CD4-positive, CD25-positive, alpha-beta regulatory T cell (primary cell): ENCODE data around the gene HBA2. TPM values are rescaled to one million over a fixed set of nuclear protein-coding genes. Genes with fewer than 3 reads are reported as not detected.
"Not testable (repeated sequence)": the region's sequence is repeated elsewhere in the genome, so short reads cannot be mapped to it uniquely, and the experiment has no call there.

Experiments
- ATAC-seq, 2 donors: fragments of 150-1000 bp; cut with Tn5 transposase; one replicate each; pipeline ENCODE4 v1.10.0; 2021; ENCODE audit warnings: low read depth in 2 of 2, moderate number of reproducible peaks in 2 of 2, moderate library complexity in 1 of 2
- DNase-seq, 3 donors: peaks; one replicate each; pipeline versions ENCODE4 v3.0.0 to v3.0.0-alpha.2; 2012 to 2022; ENCODE audit warnings: mixed read lengths in 1 of 3
- H3K27ac ChIP-seq: one replicate; pipeline ENCODE4 v1.7.0; 2013; ENCODE audit warnings: mild to moderate bottlenecking, low read length; ENCODE audit not compliant: insufficient read depth, poor library complexity, severe bottlenecking
- H3K27me3 ChIP-seq: one replicate; pipeline ENCODE4 v1.7.0; 2013; ENCODE audit warnings: low read length; ENCODE audit not compliant: control insufficient read depth, insufficient read depth
- H3K36me3 ChIP-seq: one replicate; pipeline ENCODE4 v1.7.0; 2013; ENCODE audit warnings: mild to moderate bottlenecking, low read length, moderate library complexity; ENCODE audit not compliant: control insufficient read depth, insufficient read depth
- H3K4me1 ChIP-seq: 2 replicates; pipeline ENCODE4 v1.7.0; 2013; ENCODE audit warnings: mild to moderate bottlenecking, low read length; ENCODE audit not compliant: insufficient read depth, control insufficient read depth, poor library complexity, severe bottlenecking
- H3K4me3 ChIP-seq: one replicate; pipeline ENCODE4 v1.7.0; 2013; ENCODE audit warnings: low read depth, mild to moderate bottlenecking, low read length, moderate library complexity
- H3K9me3 ChIP-seq, 2 experiments: 1 replicate in 1 of 2; 2 replicates in 1 of 2; pipeline ENCODE4 v1.7.0; 2013; ENCODE audit warnings: low read length in 2 of 2, mild to moderate bottlenecking in 1 of 2, moderate library complexity in 1 of 2; ENCODE audit not compliant: control insufficient read depth in 2 of 2
- H3K27ac Mint-ChIP-seq, 3 donors: one replicate each; pipeline ENCODE4 v1.8.0; 2020 to 2022; ENCODE audit warnings: mild to moderate bottlenecking in 3 of 3, mixed read lengths in 3 of 3, moderate library complexity in 2 of 3
- H3K27me3 Mint-ChIP-seq: one replicate; pipeline ENCODE4 v1.8.0; 2022; ENCODE audit warnings: mild to moderate bottlenecking, mixed read lengths
- H3K36me3 Mint-ChIP-seq: one replicate; pipeline ENCODE4 v1.8.0; 2020; ENCODE audit warnings: mixed read lengths
- H3K4me1 Mint-ChIP-seq, 4 donors: one replicate each; pipeline ENCODE4 v1.8.0; 2020 to 2022; ENCODE audit warnings: mixed read lengths in 4 of 4, mild to moderate bottlenecking in 1 of 4
- H3K4me3 Mint-ChIP-seq, 4 donors: one replicate each; pipeline ENCODE4 v1.8.0; 2020 to 2022; ENCODE audit warnings: mild to moderate bottlenecking in 4 of 4, mixed read lengths in 4 of 4, moderate library complexity in 3 of 4
- H3K9me3 Mint-ChIP-seq, 7 donors: one replicate each; pipeline ENCODE4 v1.8.0; 2020 to 2022; ENCODE audit warnings: mixed read lengths in 7 of 7, mild to moderate bottlenecking in 3 of 7, moderate library complexity in 2 of 7
- polyA plus RNA-seq, 4 donors: library from polyadenylated mRNA; unstranded; fragments of 300-500 nt; fragmentation: Illumina TruSeq; gene quantifications; one replicate each; pipeline ENCODE4 v1.2.3, GENCODE V29; 2021
- total RNA-seq: library from RNA; stranded (reverse); gene quantifications from one replicate; pipeline ENCODE4 v1.2.3, GENCODE V29; 2022

HBA2 gene
- total and polyA plus RNA-seq, 5 donors from 2014 or later: 0.41 to 1.2 (median 0.93) TPM; not detected in 1

- peaks cover 0 to 9% (median 6%) of the 10 kb centered on the region in 4 donors for H3K4me1 Mint-ChIP-seq
- H3K4me3 Mint-ChIP-seq: no peak overlapping the region
- peaks cover 8% of the 10 kb centered on the region for H3K4me1 ChIP-seq
- peaks cover 4% of the 10 kb centered on the region for H3K36me3 Mint-ChIP-seq
- no peak overlapping the region for H3K27ac ChIP-seq
- no peaks in the 10 kb centered on the region for H3K36me3 ChIP-seq
- peak overlapping the region in 1 of 3 donors; percentile 60 for H3K27ac Mint-ChIP-seq
- H3K27me3 ChIP-seq: peaks cover 9% of the 10 kb centered on the region
- H3K27me3 Mint-ChIP-seq: peaks cover 61% of the 10 kb centered on the region
- DNase-seq (no peak), ATAC-seq (no peak)
- H3K9me3 Mint-ChIP-seq: peaks cover 0 to 2% (median 0%) of the 10 kb centered on the region in 7 donors
- H3K9me3 ChIP-seq: no peaks in the 10 kb centered on the region
- H3K4me3 ChIP-seq: no peak overlapping the region
Measured at GRCh38 chr16:159136-159849, 13.4 kb upstream of the HBA2 start.

- not testable (repeated sequence) for H3K4me3 Mint-ChIP-seq, H3K9me3 Mint-ChIP-seq, H3K27ac ChIP-seq, DNase-seq, H3K36me3 ChIP-seq, H3K4me3 ChIP-seq, ATAC-seq, H3K27ac Mint-ChIP-seq, H3K9me3 ChIP-seq, H3K4me1 Mint-ChIP-seq, H3K36me3 Mint-ChIP-seq, H3K27me3 ChIP-seq, H3K4me1 ChIP-seq
- peaks cover 54% of the 10 kb centered on the region for H3K27me3 Mint-ChIP-seq
Measured at GRCh38 chr16:160242-160641, 12.4 kb upstream of the HBA2 start.

- ATAC-seq (no peak), DNase-seq (no peak)
- peaks cover 1% of the 10 kb centered on the region for H3K27me3 ChIP-seq
- H3K4me1 ChIP-seq: peaks cover 8% of the 10 kb centered on the region
- no peaks in the 10 kb centered on the region for H3K9me3 ChIP-seq
- Mint-ChIP-seq H3K27me3 (peaks cover 51% of the 10 kb centered on the region), H3K9me3 (no peaks in the 10 kb centered on the region), H3K4me1 (peaks cover 0 to 2% (median 0%) of the 10 kb centered on the region in 4 donors), H3K4me3 (no peak overlapping the region), H3K27ac (no peak overlapping the region), H3K36me3 (peaks cover 4% of the 10 kb centered on the region)
- no peak overlapping the region for H3K27ac ChIP-seq
- H3K36me3 ChIP-seq: no peaks in the 10 kb centered on the region
- no peak overlapping the region for H3K4me3 ChIP-seq
Measured at GRCh38 chr16:160691-161190, 11.9 kb upstream of the HBA2 start.

- no peak overlapping the region for H3K4me3 ChIP-seq
- H3K4me1 ChIP-seq: peaks cover 14% of the 10 kb centered on the region
- no peaks in the 10 kb centered on the region for H3K36me3 ChIP-seq
- H3K36me3 Mint-ChIP-seq: peaks cover 4% of the 10 kb centered on the region
- H3K9me3 Mint-ChIP-seq: no peaks in the 10 kb centered on the region
- DNase-seq (no peak), ATAC-seq (no peak)
- peaks cover 46% of the 10 kb centered on the region for H3K27me3 Mint-ChIP-seq
- no peak overlapping the region for H3K27ac Mint-ChIP-seq
- H3K27me3 ChIP-seq: peaks cover 4% of the 10 kb centered on the region
- H3K9me3 ChIP-seq: no peaks in the 10 kb centered on the region
- H3K27ac ChIP-seq: no peak overlapping the region
- H3K4me3 Mint-ChIP-seq: no peak overlapping the region
- peaks cover 0 to 6% (median 0%) of the 10 kb centered on the region in 4 donors for H3K4me1 Mint-ChIP-seq
Measured at GRCh38 chr16:162271-162991, 10.2 kb upstream of the HBA2 start.

- peaks cover 50% of the 10 kb centered on the region for H3K27me3 Mint-ChIP-seq
- H3K4me3 ChIP-seq, H3K27me3 ChIP-seq, H3K9me3 Mint-ChIP-seq, H3K27ac Mint-ChIP-seq, H3K36me3 ChIP-seq, ATAC-seq, H3K4me1 Mint-ChIP-seq, DNase-seq, H3K4me3 Mint-ChIP-seq, H3K27ac ChIP-seq, H3K9me3 ChIP-seq, H3K36me3 Mint-ChIP-seq: not testable (repeated sequence)
- H3K4me1 ChIP-seq: peaks cover 14% of the 10 kb centered on the region
Measured at GRCh38 chr16:163139-163538, 9.5 kb upstream of the HBA2 start.

DNA sequence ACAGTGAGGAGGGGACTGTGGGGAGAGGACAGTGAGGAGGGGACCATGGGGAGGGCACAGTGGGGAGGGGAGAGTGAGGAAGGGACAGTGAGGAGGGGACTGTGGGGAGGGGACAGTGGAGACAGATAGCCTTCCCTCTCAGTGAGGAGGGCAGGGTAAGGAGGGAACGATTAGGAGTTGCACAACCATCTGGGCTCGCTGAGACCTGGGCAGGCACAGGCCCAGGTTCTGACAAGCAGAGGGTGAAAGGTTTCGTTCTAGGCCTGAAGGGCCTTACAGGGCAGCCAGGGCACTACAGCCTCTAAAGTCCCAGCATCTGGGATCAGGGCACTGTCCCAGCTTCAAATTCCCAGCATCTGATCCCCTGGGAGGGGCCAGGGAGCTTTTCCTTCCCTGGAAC is 9.0 kb upstream of the HBA2 start:
- H3K27ac Mint-ChIP-seq, H3K27ac ChIP-seq, DNase-seq, H3K9me3 ChIP-seq, H3K4me3 Mint-ChIP-seq, H3K4me1 Mint-ChIP-seq, H3K9me3 Mint-ChIP-seq, H3K36me3 Mint-ChIP-seq, ATAC-seq, H3K36me3 ChIP-seq, H3K27me3 ChIP-seq, H3K4me3 ChIP-seq: not testable (repeated sequence)
- peaks cover 52% of the 10 kb centered on the region for H3K27me3 Mint-ChIP-seq
- peaks cover 14% of the 10 kb centered on the region for H3K4me1 ChIP-seq

GRCh38 chr16:164134-164823 is 8.4 kb upstream of the HBA2 start:
- H3K36me3 ChIP-seq, H3K4me1 Mint-ChIP-seq, H3K4me3 ChIP-seq, DNase-seq, H3K27ac Mint-ChIP-seq, H3K36me3 Mint-ChIP-seq, H3K27ac ChIP-seq, H3K9me3 Mint-ChIP-seq, H3K4me3 Mint-ChIP-seq, H3K9me3 ChIP-seq, H3K27me3 ChIP-seq: not testable (repeated sequence)
- H3K4me1 ChIP-seq: peaks cover 14% of the 10 kb centered on the region
- peak in 1 of 2 donors; percentile 38 for ATAC-seq
- H3K27me3 Mint-ChIP-seq: peaks cover 52% of the 10 kb centered on the region
